ENCODE results near the gene NPC1. TPM values are rescaled to one million over a fixed set of nuclear protein-coding genes. Genes with fewer than 3 reads are reported as not detected.

Gene NPC1
- total RNA-seq, 1 experiment from 2014 or later, result 51.6 TPM

GRCh38 chr18:23612434-23613090 is 26.3 kb upstream of the NPC1 start (continued):
- TF ChIP-seq REST (IDR thresholded peaks at IDR 0.05; ENCODE audit: low read depth) (no peak), SRF (IDR thresholded peaks at IDR 0.05; ENCODE audit: low read depth) (no peak)

- intact Hi-C loops (cut with micrococcal nuclease), result no loop called here
- Histone ChIP-seq H3K4me2 (ENCODE audit: low read length) (no peak overlapping the region), H3K36me3 (ENCODE audit: control insufficient read depth in 1 of 2, insufficient read depth in 2 of 2, low read length in 2 of 2) (no peaks in the 10 kb centered on the region), H4K20me1 (ENCODE audit: insufficient read depth) (no peaks in the 10 kb centered on the region), H3K9ac (ENCODE audit: low read length) (no peak overlapping the region), H3K27me3 (ENCODE audit: insufficient read depth, low read length) (no peaks in the 10 kb centered on the region), H3K4me1 (ENCODE audit: control insufficient read depth in 1 of 2, insufficient read depth in 2 of 2, low read length in 2 of 2) (no peaks in the 10 kb centered on the region), H3K79me2 (ENCODE audit: insufficient read depth, low read length) (no peaks in the 10 kb centered on the region), H3K4me3 (replicated peaks in 1 of 2; ENCODE audit: low read depth in 1 of 2, low read length in 2 of 2) (no peak overlapping the region), H3K9me2 (ENCODE audit: insufficient read depth) (no peaks in the 10 kb centered on the region), H3K9me3 (ENCODE audit: control insufficient read depth in 1 of 2, insufficient read depth in 1 of 2, low read depth in 1 of 2, low read length in 2 of 2) (no peaks in the 10 kb centered on the region), H3K27ac (ENCODE audit: low read depth, low read length) (no peak overlapping the region), H2AFZ (ENCODE audit: low read depth, low read length, poor library complexity, severe bottlenecking) (no peak overlapping the region)
- ATAC-seq (no peak), DNase-seq (ENCODE audit: low read depth, low spot score) (no peak)
- CTCF ChIA-PET, result no interaction called here
- RAD21 ChIA-PET (ENCODE audit: low non-redundant PET in 1 of 2, low total read pairs in 2 of 2, uncharacterized antibody in 2 of 2, unreplicated experiment in 2 of 2), result no interaction called here
- POLR2A ChIA-PET, result no interaction called here
- no peak for TF ChIP-seq POLR2A (IDR thresholded peaks at IDR 0.05; ENCODE audit: borderline replicate concordance, extremely low read depth, insufficient read depth, insufficient read length)
- TF ChIP-seq CBX3 (IDR thresholded peaks at IDR 0.05; ENCODE audit: low read depth), result no peak
- TF ChIP-seq MAX (IDR thresholded peaks at IDR 0.05), result no peak
- TF ChIP-seq TCF7L2 (IDR thresholded peaks at IDR 0.05; ENCODE audit: borderline replicate concordance, extremely low read depth, insufficient read depth, insufficient read length), result no peak
- no peak for TF ChIP-seq REST (IDR thresholded peaks at IDR 0.05; ENCODE audit: low read depth)
- no peak for TF ChIP-seq SRF (IDR thresholded peaks at IDR 0.05; ENCODE audit: low read depth)
- no peak for TF ChIP-seq ZFX (IDR thresholded peaks at IDR 0.05)
- TF ChIP-seq CTCF (IDR thresholded peaks at IDR 0.05 in 2 of 3, conservative IDR thresholded peaks at IDR 0.05 in 1 of 3; ENCODE audit: borderline replicate concordance in 1 of 3, insufficient read depth in 1 of 3, low read depth in 2 of 3, low read length in 2 of 3), result no peak
- no TSS peak for BruUV-seq (replicated peaks)
Observed at GRCh38 chr18:23609390-23610023, 23.2 kb upstream of the NPC1 start.
